Epidermal melanocyte (primary cell): ENCODE results near the gene RASGRP3.
A peak's percentile ranks its signal among the peaks of the same experiment; 100 is the strongest.

ENCODE experiments used
- DNase-seq: peaks from one replicate; pipeline ENCODE4 v3.0.0; 2011; ENCODE audit warnings: low spot score; ENCODE audit not compliant: insufficient read length

RASGRP3 gene

GRCh38 chr2:33518929-33519328 is 42.5 kb downstream of the RASGRP3 start:
- DNase-seq, result no peak

GRCh38 chr2:33521791-33522281 is 45.4 kb downstream of the RASGRP3 start:
- no peak for DNase-seq

GRCh38 chr2:33522576-33522975 is 46.1 kb downstream of the RASGRP3 start:
- no peak for DNase-seq

- no peak for DNase-seq
Measured at GRCh38 chr2:33525666-33526065, 49.2 kb downstream of the RASGRP3 start.

- no peak for DNase-seq
Measured at GRCh38 chr2:33526132-33526531, 49.7 kb downstream of the RASGRP3 start.

GRCh38 chr2:33526921-33527320 is 50.5 kb downstream of the RASGRP3 start:
- DNase-seq, result no peak

- DNase-seq, result no peak
Measured at GRCh38 chr2:33528441-33528950, 52.0 kb downstream of the RASGRP3 start.

- peak; percentile 54 for DNase-seq
Measured at GRCh38 chr2:33529771-33530481, 53.5 kb downstream of the RASGRP3 start.

- DNase-seq, result no peak
Measured at GRCh38 chr2:33530690-33531548, 54.5 kb downstream of the RASGRP3 start.

GRCh38 chr2:33531549-33532059 is 55.2 kb downstream of the RASGRP3 start:
- no peak for DNase-seq

GRCh38 chr2:33532146-33532545 is 55.7 kb downstream of the RASGRP3 start:
- no peak for DNase-seq

GRCh38 chr2:33532966-33533365 is 56.5 kb downstream of the RASGRP3 start:
- no peak for DNase-seq

GRCh38 chr2:33535421-33535820 is 59.0 kb downstream of the RASGRP3 start:
- no peak for DNase-seq

GRCh38 chr2:33541243-33541642 is 64.8 kb downstream of the RASGRP3 start:
- no peak for DNase-seq

GRCh38 chr2:33550206-33550605 is 73.8 kb downstream of the RASGRP3 start:
- no peak for DNase-seq

GRCh38 chr2:33552758-33553461 is 76.5 kb downstream of the RASGRP3 start:
- DNase-seq, result no peak

- no peak for DNase-seq
Measured at GRCh38 chr2:33555681-33556080, 79.2 kb downstream of the RASGRP3 start.

- no peak for DNase-seq
Measured at GRCh38 chr2:33559328-33559727, 82.9 kb downstream of the RASGRP3 start.

- no peak for DNase-seq
Measured at GRCh38 chr2:33560017-33560416, 83.6 kb downstream of the RASGRP3 start.

GRCh38 chr2:33561872-33562271 is 85.4 kb downstream of the RASGRP3 start:
- no peak for DNase-seq

- no peak for DNase-seq
Measured at GRCh38 chr2:33570681-33571080, 94.2 kb downstream of the RASGRP3 start.
